IPS DF 4.7 (cell line): ENCODE results near the gene MT1G.
"Not testable (repeated sequence)": the region's sequence is repeated elsewhere in the genome, so short reads cannot be mapped to it uniquely, and the experiment has no call there.

ENCODE experiments used
- DNase-seq: peaks from one replicate; pipeline ENCODE4 v3.0.0-alpha.2; 2013; ENCODE audit warnings: low spot score; ENCODE audit errors: extremely low read depth

The MT1G gene

DNA sequence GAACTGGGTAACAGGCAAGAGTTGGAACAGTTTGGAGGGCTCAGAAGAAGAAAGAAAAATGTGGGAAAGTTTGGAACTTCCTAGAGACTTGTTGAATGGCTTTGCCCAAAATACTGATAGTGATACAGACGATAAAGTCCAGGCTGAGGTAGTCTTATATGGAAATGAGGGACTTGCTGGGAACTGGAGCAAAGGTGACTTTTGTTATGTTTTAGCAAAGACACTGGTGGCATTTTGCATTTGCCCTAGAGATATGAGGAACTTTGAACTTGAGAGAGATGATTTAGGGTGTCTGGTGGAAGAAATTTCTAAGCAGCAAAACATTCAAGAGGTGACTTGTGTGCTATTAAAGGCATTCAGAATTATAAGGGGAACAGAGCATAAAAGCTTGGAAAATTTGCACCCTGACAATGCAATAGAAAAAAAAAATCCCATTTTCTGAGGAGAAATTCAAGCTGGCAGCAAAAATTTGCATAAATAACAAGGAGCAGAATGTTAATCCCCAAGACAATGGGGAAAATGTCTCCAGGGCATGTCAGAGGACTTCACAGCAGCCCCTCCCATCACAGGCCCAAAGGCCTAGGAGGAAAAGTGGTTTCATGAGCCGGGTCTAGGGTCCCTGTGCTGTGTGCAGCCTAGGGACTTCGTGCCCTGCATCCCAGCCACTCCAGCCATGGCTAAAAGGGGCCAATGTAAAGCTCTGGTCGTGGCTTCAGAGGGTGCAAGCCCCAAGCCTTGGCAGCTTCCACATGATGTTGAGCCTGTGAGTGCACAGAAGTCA, 46.0 kb downstream of the MT1G start:
- DNase-seq: not testable (repeated sequence)

DNA sequence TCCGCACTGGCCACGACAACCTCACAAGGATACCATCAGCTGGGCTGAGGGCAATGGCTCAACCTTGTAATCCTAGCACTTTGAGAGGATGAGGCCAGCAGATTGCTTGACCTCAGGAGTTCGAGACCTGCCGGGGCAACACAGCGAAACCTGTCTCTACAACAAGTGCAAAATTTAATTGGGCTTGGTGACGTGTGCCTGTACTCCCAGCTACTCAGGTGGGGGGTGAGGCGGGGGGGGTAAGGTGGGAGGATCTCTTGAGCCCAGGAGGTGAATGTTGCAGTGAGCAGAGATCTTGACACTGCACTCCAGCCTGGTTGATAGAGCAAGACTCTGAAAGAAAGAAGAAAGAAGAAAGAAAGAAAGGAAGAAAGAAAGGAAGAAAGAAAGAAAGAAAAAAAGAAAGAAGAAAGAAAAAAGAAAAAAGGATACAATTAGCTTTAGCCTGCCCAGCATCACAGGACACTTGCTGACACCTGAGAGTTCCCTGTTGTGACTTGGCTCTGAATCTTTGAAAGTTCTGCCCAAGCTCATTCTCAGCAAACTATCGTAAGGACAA, 47.4 kb downstream of the MT1G start:
- DNase-seq: no peak

DNA sequence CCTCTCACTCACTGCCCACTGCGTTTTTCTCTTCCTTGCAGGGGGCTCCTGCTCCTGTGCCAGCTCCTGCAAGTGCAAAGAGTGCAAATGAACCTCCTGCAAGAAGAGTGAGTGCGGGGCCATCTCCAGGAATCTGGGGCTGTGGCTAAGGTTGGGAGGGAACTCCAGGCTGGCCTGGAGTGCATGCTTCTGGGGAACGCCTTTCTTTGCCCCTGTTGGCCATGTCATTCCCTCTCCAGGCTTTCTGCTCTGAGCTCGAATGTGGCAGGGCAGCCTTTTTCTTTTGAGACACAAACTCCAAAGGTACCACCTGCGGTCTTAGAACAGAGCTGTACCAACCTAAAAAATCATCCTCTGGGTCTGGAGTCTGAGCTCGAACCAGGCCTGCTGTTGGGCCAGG, 49.7 kb downstream of the MT1G start:
- DNase-seq: no peak

DNA sequence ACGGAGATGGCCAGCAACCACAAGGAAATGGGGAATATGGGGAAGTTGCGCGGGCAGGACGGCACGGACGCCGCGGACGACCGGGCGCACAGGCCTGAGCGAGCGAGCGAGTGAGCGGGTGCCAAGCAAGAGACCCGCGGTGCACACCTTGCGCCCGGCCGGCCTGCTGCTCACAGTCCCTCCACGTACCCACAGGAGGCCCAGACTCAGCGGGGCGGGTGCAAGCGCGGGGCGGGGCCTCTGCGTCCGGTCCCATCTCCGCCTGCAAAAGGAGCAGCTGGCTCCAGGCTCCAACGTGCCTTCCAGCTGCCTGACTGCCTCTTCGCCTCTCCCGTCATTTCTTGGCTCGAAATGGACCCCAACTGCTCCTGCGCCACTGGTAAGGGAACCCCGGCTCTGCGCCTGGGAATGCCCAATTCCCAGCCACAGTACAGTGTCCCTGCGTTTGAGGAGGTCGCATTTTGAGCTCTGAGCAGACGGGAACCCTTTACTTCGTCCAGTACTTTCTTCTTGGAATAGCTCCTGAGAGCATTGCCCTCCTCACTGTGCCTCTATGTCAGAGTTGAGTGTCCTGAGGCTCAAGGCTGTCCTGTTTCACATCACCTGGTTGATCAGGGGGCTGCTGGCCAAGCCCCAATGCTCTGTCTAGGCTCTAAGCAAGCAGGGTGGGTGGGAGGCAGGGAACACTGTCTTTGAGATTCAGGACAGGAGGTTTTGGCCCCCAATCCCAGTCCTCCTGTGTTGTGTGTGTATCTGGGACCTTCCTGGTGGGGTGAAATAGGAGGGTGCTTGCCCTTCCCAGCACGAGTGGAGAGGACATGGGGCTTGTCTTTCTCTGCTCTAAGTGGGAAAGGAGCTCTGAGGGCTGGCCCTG, 50.4 kb downstream of the MT1G start:
- no peak for DNase-seq
